Duodenal mucosa (tissue), 2 donors: ENCODE data around the gene SORT1.
"Not testable (repeated sequence)": the region's sequence is repeated elsewhere in the genome, so short reads cannot be mapped to it uniquely, and the experiment has no call there.

Experiments used
- H3K27ac ChIP-seq: one replicate; pipeline ENCODE4 v1.7.0; 2013; ENCODE audit warnings: low read depth, low read length
- H3K27me3 ChIP-seq, 2 donors: one replicate each; pipeline ENCODE4 v1.7.0; 2013; ENCODE audit warnings: low read length in 2 of 2, control low read depth in 1 of 2; ENCODE audit not compliant: insufficient read depth in 2 of 2, control insufficient read depth in 1 of 2
- H3K36me3 ChIP-seq, 2 donors: one replicate each; pipeline ENCODE4 v1.7.0; 2013; ENCODE audit warnings: low read length in 2 of 2, control low read depth in 1 of 2; ENCODE audit not compliant: insufficient read depth in 2 of 2, control insufficient read depth in 1 of 2
- H3K4me1 ChIP-seq, 2 donors: one replicate each; pipeline ENCODE4 v1.7.0; 2013; ENCODE audit warnings: low read length in 2 of 2, control low read depth in 1 of 2; ENCODE audit not compliant: insufficient read depth in 2 of 2, control insufficient read depth in 1 of 2
- H3K4me3 ChIP-seq, 2 donors: one replicate each; pipeline ENCODE4 v1.7.0; 2013; ENCODE audit warnings: low read length in 2 of 2, low read depth in 1 of 2
- H3K9ac ChIP-seq, 2 donors: one replicate each; pipeline ENCODE4 v1.7.0; 2013; ENCODE audit warnings: low read length in 2 of 2, low read depth in 1 of 2
- H3K9me3 ChIP-seq, 2 donors: one replicate each; pipeline ENCODE4 v1.7.0; 2013; ENCODE audit warnings: low read length in 2 of 2, control low read depth in 1 of 2; ENCODE audit not compliant: control insufficient read depth in 1 of 2

The SORT1 gene

DNA sequence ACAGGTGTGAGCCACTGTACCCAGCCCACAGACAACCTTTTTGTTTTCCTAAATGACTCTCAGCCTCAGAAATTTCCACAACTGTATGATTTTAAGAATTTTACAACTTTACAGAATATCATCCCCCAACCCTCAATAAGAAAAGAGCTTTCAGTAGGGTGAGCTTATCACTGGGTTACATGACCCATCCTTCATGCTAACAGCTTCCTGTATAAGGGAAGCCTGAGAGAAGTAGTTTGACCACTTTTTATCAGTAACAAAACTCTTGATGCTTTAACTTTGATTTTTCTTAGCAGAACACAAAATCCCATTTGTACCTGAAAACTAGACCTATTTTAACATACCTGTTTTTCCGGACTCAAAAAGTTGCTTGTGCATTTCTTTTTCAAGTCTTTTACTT, 81.2 kb downstream of the SORT1 start:
- Histone ChIP-seq H3K27ac (no peak overlapping the region), H3K4me1 (peaks cover 0 to 6% of the 10 kb centered on the region in 2 donors), H3K27me3 (no peaks in the 10 kb centered on the region), H3K9ac (no peak overlapping the region), H3K9me3 (no peaks in the 10 kb centered on the region), H3K4me3 (no peak overlapping the region), H3K36me3 (peaks cover 26 to 55% of the 10 kb centered on the region in 2 donors)

GRCh38 chr1:109315288-109315687, 82.4 kb downstream of the SORT1 start:
- no peak overlapping the region for H3K9ac ChIP-seq
- H3K27ac ChIP-seq, result no peak overlapping the region
- peaks cover 21 to 47% of the 10 kb centered on the region in 2 donors for H3K36me3 ChIP-seq
- H3K9me3 ChIP-seq, result no peaks in the 10 kb centered on the region
- H3K4me1 ChIP-seq, result peaks cover 0 to 6% of the 10 kb centered on the region in 2 donors
- no peak overlapping the region for H3K4me3 ChIP-seq
- no peaks in the 10 kb centered on the region for H3K27me3 ChIP-seq

DNA sequence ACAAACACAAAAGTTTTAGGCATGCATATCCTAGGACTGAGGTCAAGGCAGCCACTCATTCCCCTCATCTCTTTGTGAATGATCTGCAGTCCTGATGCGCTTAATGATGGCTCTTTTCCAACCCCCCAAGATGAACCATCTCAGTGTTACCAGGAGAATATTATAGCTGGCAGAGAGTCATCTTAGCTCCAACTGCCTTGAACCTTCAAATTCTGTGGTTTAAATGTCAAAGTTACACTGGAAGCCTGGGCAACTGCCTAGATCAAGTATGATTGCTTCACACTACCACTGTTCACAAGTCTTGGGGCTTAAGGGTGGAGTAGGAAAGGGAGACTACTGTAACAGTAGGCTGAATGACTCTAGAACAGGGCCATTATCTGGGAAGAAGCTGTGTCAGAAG, 82.9 kb downstream of the SORT1 start:
- Histone ChIP-seq H3K4me1 (peaks cover 1 to 6% of the 10 kb centered on the region in 2 donors), H3K9me3 (no peaks in the 10 kb centered on the region), H3K4me3 (no peak overlapping the region), H3K36me3 (peaks cover 16 to 45% of the 10 kb centered on the region in 2 donors), H3K9ac (no peak overlapping the region), H3K27ac (no peak overlapping the region), H3K27me3 (no peaks in the 10 kb centered on the region)

DNA sequence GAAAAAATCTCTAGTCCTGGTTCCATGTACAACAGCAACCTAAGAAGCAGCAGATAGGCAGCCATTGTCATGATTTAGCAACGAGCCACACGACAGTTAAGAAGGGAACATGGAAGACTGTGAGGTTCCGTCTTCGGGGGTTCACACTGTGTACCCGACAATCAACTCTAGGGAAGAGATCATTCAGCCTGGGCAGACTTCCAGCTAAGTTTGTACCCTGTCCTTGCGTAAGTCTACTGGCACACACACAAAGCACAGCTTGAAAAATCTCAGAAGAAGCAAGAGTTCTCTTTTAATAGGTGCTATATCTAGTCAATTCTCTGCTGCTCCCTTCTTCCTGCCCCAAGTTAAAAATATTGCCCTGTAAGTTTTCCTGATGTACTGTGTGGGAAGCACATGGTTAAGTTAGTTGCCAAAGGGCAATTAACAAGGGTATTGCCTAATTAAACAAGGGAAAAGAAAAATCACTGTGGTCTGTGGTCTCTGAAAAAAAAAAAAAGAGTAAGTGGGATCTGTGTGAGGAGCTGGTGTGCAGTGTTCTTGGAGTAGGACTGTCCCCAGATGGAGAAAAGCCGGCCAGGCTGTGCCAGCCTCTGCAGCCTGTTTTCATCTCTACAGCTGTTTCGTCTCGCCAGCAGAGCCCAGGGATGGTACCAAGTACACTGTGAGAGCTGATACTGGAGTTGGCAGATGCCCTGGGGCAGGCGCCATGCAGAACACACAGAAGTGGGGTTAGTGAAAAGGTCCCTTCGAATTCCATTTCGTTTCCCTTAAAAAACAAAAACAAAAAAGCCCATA, 84.5 kb downstream of the SORT1 start:
- H3K9ac ChIP-seq, result no peak overlapping the region

DNA sequence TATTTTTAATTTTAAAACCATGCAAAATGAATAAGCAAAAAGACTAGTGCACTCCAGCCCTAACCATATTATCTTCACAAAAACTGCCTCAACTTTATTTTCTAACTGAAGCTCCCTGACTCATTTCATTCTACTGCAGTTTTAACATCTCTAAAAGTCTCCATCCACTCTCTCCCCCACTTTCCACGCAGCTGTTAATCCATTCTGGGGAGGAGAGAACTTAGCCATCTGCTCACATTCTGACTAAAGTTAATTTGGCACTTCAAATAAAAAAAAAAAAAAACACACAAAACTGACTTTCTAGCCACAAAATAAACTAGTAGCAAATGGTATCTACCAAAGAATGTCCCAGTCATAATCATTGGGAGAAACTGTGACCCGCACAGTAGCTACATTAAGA, 85.5 kb downstream of the SORT1 start:
- Histone ChIP-seq H3K27ac (no peak overlapping the region), H3K4me3 (no peak overlapping the region), H3K9ac (no peak overlapping the region), H3K36me3 (peaks cover 16 to 31% of the 10 kb centered on the region in 2 donors), H3K27me3 (no peaks in the 10 kb centered on the region), H3K9me3 (no peaks in the 10 kb centered on the region), H3K4me1 (peaks cover 10 to 14% of the 10 kb centered on the region in 2 donors)

More for the DNA sequence above, 84.5 kb downstream of the SORT1 start:
- Histone ChIP-seq H3K4me3 (no peak overlapping the region), H3K27ac (no peak overlapping the region), H3K4me1 (peaks cover 3 to 6% of the 10 kb centered on the region in 2 donors), H3K9me3 (no peaks in the 10 kb centered on the region), H3K27me3 (no peaks in the 10 kb centered on the region), H3K36me3 (peaks cover 16 to 38% of the 10 kb centered on the region in 2 donors)

GRCh38 chr1:109309347-109309746, 88.4 kb downstream of the SORT1 start:
- Histone ChIP-seq H3K4me1 (peaks cover 16 to 20% of the 10 kb centered on the region in 2 donors), H3K27ac (no peak overlapping the region), H3K36me3 (peaks cover 6 to 11% of the 10 kb centered on the region in 2 donors), H3K27me3 (no peaks in the 10 kb centered on the region), H3K9me3 (no peaks in the 10 kb centered on the region), H3K4me3 (no peak overlapping the region), H3K9ac (no peak overlapping the region)

DNA sequence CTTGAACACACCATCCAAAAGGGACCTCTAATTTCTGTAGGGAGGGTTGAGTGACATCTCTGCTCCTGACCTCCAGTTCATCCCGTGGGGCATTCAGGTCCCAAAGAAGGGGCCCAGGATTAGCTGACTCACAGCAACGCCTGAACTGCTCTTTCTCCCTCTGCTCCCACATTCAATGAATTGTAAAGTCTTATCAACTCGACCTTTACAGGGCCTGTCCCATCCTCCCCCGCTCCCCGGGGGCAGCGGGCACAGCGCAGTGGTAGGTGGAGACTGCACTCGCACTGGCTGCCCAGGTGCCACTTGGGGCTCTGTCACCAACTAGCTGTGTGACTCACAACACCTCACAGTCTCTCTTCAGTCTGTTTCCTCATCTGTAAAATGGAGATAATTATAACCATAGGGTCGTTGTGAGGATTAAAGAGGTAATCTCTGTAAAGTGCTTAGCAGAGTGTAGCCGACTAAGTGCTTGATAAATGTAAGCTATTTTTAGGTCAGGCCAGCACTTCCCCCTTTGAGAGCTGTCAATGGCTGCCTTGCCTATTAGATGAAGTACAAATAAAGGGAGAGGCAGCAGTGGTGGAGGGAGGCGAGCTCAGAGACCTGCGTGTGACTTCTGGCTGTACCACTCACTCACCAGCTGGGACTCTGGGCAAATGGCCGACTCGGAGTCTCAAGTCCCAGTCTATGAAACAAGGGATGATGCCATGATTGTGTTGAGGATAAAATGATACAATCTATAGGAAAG, 90.3 kb downstream of the SORT1 start:
- no peak overlapping the region for H3K4me3 ChIP-seq
- H3K36me3 ChIP-seq, result peaks cover 0 to 5% of the 10 kb centered on the region in 2 donors
- peaks cover 16 to 18% of the 10 kb centered on the region in 2 donors for H3K4me1 ChIP-seq
- no peaks in the 10 kb centered on the region for H3K9me3 ChIP-seq
- H3K9ac ChIP-seq, result peak overlapping the region in 1 of 2 donors; percentile 5
- H3K27ac ChIP-seq, result peak overlapping the region; percentile 34
- no peaks in the 10 kb centered on the region for H3K27me3 ChIP-seq

GRCh38 chr1:109306832-109307273, 90.9 kb downstream of the SORT1 start, which contains the start of gene MYBPHL:
MYBPHL (minus strand) TSS chr1:109307011; CDS start chr1:109306991, 20 bp downstream.
- Histone ChIP-seq H3K27me3 (no peaks in the 10 kb centered on the region), H3K36me3 (peaks cover 0 to 5% of the 10 kb centered on the region in 2 donors), H3K4me3 (no peak within 1 kb of the TSS), H3K9ac (peak within 1 kb of the TSS in 1 of 2 donors; percentile 5), H3K27ac (peak within 1 kb of the TSS; percentile 34), H3K4me1 (peaks cover 16 to 18% of the 10 kb centered on the region in 2 donors), H3K9me3 (no peaks in the 10 kb centered on the region)

DNA sequence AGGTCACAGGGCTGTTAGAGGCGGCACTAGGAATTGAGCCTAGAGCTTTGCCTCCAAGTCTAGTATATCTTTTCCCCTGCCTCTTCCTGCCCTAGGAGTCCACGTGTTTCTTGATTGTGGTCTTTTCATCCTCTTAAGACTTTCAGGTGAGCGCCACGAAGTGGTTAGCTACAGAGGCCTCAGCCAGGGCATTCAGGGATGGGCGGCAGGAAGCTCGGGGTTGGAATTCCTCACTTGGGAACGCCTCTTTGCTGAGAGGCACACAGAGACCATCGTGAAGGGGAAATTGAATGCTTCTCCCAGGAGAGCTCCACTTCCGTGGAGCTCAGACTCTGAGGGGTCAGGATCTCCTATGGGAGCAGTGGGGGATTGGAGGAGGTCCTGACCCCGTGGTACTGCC, 91.7 kb downstream of the SORT1 start:
- not testable (repeated sequence) for H3K4me3 ChIP-seq, H3K36me3 ChIP-seq, H3K9ac ChIP-seq, H3K27me3 ChIP-seq, H3K27ac ChIP-seq, H3K9me3 ChIP-seq
- peaks cover 16 to 18% of the 10 kb centered on the region in 2 donors for H3K4me1 ChIP-seq
